MG63 (cell line): ENCODE measurements around the gene TMEM119. TPM values are rescaled to one million over a fixed set of nuclear protein-coding genes. Genes with fewer than 3 reads are reported as not detected.
"Not testable (repeated sequence)": the region's sequence is repeated elsewhere in the genome, so short reads cannot be mapped to it uniquely, and the experiment has no call there.

Experiments used
- DNase-seq: peaks from one replicate; pipeline ENCODE4 v3.0.0-alpha.2; 2020
- H3K27me3 ChIP-seq: fragments of 250-450 bp; sonication (Bioruptor Pico); 2 replicates; pipeline ENCODE4 v1.5.1; 2020; ENCODE audit warnings: mild to moderate bottlenecking, moderate library complexity
- H3K36me3 ChIP-seq: fragments of 250-450 bp; sonication (Bioruptor Pico); 2 replicates; pipeline ENCODE4 v1.5.1; 2020; ENCODE audit warnings: mild to moderate bottlenecking, moderate library complexity
- H3K4me3 ChIP-seq: fragments of 250-450 bp; sonication (Bioruptor Pico); 2 replicates; pipeline ENCODE4 v1.5.1; 2020; ENCODE audit warnings: mild to moderate bottlenecking, moderate library complexity
- H3K9me3 ChIP-seq: fragments of 250-450 bp; sonication (Bioruptor Pico); 2 replicates; pipeline ENCODE4 v1.5.1; 2020; ENCODE audit warnings: mild to moderate bottlenecking, moderate library complexity
- total RNA-seq: library from RNA; depleted of rRNA; stranded (reverse); fragments of >200 nt; shearing (Covaris generic); gene quantifications from 2 replicates; pipeline ENCODE4 v1.2.3, GENCODE V29; 2014; ENCODE audit warnings: low replicate concordance

The TMEM119 gene
- total RNA-seq, 1 experiment from 2014 or later: 31.2 TPM

GRCh38 chr12:108622421-108622820, 24.5 kb upstream of the TMEM119 start:
- no peak for DNase-seq
- Histone ChIP-seq H3K36me3 (no peaks in the 10 kb centered on the region), H3K9me3 (no peaks in the 10 kb centered on the region), H3K27me3 (no peaks in the 10 kb centered on the region), H3K4me3 (no peak overlapping the region)

- H3K4me3 ChIP-seq: no peak overlapping the region
- DNase-seq: no peak
- no peaks in the 10 kb centered on the region for H3K27me3 ChIP-seq
- H3K36me3 ChIP-seq: no peaks in the 10 kb centered on the region
- no peaks in the 10 kb centered on the region for H3K9me3 ChIP-seq
Observed at GRCh38 chr12:108621161-108621560, 23.3 kb upstream of the TMEM119 start.

DNA sequence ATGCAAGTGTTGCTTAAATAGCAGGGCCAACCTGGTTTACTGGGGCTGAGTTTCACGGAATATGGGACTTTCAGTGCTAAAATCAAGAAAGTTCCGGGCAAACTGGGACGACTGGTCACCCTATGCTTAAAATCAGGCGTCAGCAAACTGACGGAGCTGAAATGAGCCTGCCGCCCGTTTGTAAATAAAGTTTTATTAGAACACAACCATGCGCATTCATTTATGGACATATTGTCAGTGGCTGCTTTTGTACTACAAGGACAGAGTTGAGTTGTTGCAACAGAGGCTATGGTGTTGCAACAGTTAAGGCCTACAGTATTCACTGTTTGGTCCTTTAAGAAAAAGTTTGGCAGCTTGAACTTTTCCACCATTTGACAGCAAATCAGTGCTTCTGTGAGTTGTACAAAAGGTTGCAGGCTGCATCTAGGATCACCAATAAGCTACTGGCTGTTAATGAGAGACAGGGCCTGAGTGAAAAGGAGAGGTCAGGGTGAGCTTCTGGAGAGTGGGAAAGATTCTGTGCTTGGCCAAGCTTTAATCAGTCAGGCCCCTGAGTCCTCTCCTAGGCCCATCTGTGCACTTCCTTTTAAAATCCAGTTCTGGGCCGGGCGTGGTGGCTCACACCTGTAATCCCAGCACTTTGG, 22.5 kb upstream of the TMEM119 start:
- H3K36me3 ChIP-seq: no peaks in the 10 kb centered on the region
- DNase-seq: no peak
- H3K9me3 ChIP-seq: 0 out of 2 replicates have a peak, but pooled peaks cover 4% of the 10 kb centered on the region
- no peaks in the 10 kb centered on the region for H3K27me3 ChIP-seq
- H3K4me3 ChIP-seq: no peak overlapping the region

- H3K36me3 ChIP-seq: no peaks in the 10 kb centered on the region
- H3K9me3 ChIP-seq: 0 out of 2 replicates have a peak, but pooled peaks cover 4% of the 10 kb centered on the region
- DNase-seq: no peak
- no peak overlapping the region for H3K4me3 ChIP-seq
- no peaks in the 10 kb centered on the region for H3K27me3 ChIP-seq
Observed at GRCh38 chr12:108619369-108620160, 21.7 kb upstream of the TMEM119 start.

- not testable (repeated sequence) for DNase-seq, H3K27me3 ChIP-seq, H3K9me3 ChIP-seq
Observed at GRCh38 chr12:108618953-108619274, 21.0 kb upstream of the TMEM119 start.

GRCh38 chr12:108618079-108618952, 20.4 kb upstream of the TMEM119 start:
- no peaks in the 10 kb centered on the region for H3K36me3 ChIP-seq
- no peaks in the 10 kb centered on the region for H3K27me3 ChIP-seq
- 0 out of 2 replicates have a peak, but pooled peaks cover 4% of the 10 kb centered on the region for H3K9me3 ChIP-seq
- H3K4me3 ChIP-seq: no peak overlapping the region
- peak; percentile 76 for DNase-seq

More at GRCh38 chr12:108618953-108619274, 21.0 kb upstream of the TMEM119 start:
- not testable (repeated sequence) for H3K36me3 ChIP-seq, H3K4me3 ChIP-seq

DNA sequence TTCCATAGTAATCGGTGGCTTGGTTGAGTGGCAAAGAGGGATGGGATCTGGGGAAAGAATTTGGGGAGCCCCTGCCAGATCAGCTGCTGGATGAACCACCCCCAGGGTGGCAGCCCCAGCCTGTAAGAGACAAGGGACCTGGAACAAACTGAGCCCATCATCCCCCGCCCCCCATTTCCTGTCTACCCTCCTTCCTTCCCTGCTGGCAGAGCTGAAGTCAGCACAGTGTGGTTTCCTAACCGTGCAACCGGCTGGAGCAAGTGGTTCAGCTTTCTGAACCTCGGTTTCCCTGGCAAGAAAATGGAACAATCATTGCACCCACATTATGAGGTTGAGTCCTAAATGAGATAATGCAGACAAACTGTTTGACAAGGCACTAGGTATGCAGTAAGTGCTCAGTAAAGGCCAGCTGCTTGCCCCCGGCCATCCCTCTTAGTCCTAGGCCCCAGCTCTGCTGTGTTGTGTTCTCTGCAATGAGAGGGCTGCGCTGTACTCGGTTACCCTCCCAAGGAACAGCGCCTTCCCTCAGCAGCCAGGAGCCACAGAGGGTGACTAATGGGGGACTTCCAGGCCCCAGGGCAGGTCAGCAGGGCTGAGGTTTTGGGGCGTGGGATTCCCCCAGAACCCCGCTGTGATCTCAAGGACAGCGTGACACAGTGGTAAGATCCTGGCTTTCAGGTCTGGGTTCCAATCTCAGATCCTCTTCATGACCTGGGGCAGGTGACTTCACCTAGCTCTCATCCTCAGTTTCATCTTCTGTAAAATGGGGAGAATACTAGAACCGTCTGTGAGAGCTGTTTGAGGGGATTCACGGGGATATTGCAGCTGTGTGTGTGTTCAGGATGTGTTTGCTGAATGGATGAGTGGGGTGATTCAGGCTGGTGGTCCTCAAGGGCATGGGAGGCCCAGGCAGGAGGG, 19.3 kb upstream of the TMEM119 start:
- Histone ChIP-seq H3K27me3 (no peaks in the 10 kb centered on the region), H3K36me3 (no peaks in the 10 kb centered on the region), H3K4me3 (no peak overlapping the region), H3K9me3 (0 out of 2 replicates have a peak, but pooled peaks cover 4% of the 10 kb centered on the region)
- DNase-seq: peak; percentile 49

- no peak for DNase-seq
- H3K9me3 ChIP-seq: 0 out of 2 replicates have a peak, but pooled peaks cover 4% of the 10 kb centered on the region
- no peak overlapping the region for H3K4me3 ChIP-seq
- no peaks in the 10 kb centered on the region for H3K27me3 ChIP-seq
- no peaks in the 10 kb centered on the region for H3K36me3 ChIP-seq
Observed at GRCh38 chr12:108616359-108616758, 18.5 kb upstream of the TMEM119 start.

- Histone ChIP-seq H3K9me3 (0 out of 2 replicates have a peak, but pooled peaks cover 4% of the 10 kb centered on the region), H3K27me3 (no peaks in the 10 kb centered on the region), H3K36me3 (no peaks in the 10 kb centered on the region), H3K4me3 (no peak overlapping the region)
- no peak for DNase-seq
Observed at GRCh38 chr12:108615918-108616317, 18.0 kb upstream of the TMEM119 start.

DNA sequence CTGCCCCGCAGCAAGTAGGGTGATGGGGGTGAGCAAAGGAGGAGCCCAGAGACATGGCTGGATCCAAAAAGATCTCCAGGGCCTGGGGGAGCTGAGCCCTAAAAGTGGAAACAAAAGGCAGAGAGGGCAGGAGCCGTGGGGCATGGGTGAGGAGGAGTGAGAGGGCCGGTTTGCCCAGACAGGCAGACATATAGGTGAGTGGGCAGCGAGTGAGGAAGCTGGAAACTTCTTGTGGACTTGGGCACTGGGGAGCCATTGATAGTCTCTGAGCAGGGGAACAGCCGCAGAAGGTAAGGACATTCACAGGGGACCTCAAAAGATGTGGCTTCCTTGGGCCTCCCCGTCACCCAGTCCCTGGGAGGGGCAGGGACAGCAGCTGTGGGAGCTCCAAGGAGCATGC, 16.8 kb upstream of the TMEM119 start:
- Histone ChIP-seq H3K4me3 (no peak overlapping the region), H3K36me3 (no peaks in the 10 kb centered on the region), H3K9me3 (0 out of 2 replicates have a peak, but pooled peaks cover 4% of the 10 kb centered on the region), H3K27me3 (no peaks in the 10 kb centered on the region)
- no peak for DNase-seq

DNA sequence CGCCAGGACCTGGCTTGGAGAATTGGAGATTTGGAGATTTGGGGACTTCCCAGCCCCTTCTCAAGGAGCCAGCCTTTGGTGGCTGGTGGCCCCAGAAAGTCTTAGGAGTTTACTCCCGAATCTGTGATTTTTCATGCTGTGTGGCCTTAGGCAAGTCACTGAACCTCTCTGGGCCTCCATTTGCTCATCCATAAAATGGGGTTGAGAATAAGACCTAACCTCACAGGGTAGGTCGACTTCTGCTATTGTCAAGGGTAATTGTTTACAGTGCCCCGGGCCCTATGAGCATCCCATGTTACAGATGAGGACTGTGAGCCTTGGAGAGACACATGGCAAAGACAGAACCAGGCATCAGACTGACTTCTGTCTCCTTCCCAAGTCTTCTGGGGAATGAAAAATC, 16.2 kb upstream of the TMEM119 start:
- H3K4me3 ChIP-seq: no peak overlapping the region
- H3K36me3 ChIP-seq: no peaks in the 10 kb centered on the region
- no peaks in the 10 kb centered on the region for H3K27me3 ChIP-seq
- no peak for DNase-seq
- 0 out of 2 replicates have a peak, but pooled peaks cover 4% of the 10 kb centered on the region for H3K9me3 ChIP-seq

DNA sequence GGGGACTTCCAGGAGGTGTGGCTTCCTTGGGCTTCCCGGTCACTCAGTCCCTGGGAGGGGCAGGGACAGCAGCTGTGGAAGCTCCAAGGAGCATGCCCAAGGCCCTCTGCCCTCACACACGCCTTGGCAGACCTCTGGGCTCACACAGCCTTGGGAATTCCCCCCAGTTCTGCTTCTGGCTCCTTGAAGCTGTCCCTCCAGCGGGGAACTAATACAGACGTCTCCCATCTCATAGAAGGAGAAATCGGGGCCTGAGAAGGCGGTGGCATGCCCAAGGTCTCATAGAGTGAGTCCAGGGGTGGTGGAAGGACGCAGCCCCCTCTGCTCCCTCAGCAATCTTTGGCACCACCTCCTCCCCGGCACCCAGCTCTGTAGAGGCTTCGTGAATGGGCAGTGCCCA, 15.7 kb upstream of the TMEM119 start:
- Histone ChIP-seq H3K27me3 (no peaks in the 10 kb centered on the region), H3K36me3 (no peaks in the 10 kb centered on the region), H3K4me3 (no peak overlapping the region), H3K9me3 (0 out of 2 replicates have a peak, but pooled peaks cover 4% of the 10 kb centered on the region)
- DNase-seq: peak; percentile 74

- no peaks in the 10 kb centered on the region for H3K27me3 ChIP-seq
- no peak overlapping the region for H3K4me3 ChIP-seq
- no peak for DNase-seq
- H3K36me3 ChIP-seq: no peaks in the 10 kb centered on the region
- 0 out of 2 replicates have a peak, but pooled peaks cover 4% of the 10 kb centered on the region for H3K9me3 ChIP-seq
Observed at GRCh38 chr12:108612788-108613282, 15.0 kb upstream of the TMEM119 start.

- no peak overlapping the region for H3K4me3 ChIP-seq
Observed at GRCh38 chr12:108611884-108612415, 14.1 kb upstream of the TMEM119 start.

DNA sequence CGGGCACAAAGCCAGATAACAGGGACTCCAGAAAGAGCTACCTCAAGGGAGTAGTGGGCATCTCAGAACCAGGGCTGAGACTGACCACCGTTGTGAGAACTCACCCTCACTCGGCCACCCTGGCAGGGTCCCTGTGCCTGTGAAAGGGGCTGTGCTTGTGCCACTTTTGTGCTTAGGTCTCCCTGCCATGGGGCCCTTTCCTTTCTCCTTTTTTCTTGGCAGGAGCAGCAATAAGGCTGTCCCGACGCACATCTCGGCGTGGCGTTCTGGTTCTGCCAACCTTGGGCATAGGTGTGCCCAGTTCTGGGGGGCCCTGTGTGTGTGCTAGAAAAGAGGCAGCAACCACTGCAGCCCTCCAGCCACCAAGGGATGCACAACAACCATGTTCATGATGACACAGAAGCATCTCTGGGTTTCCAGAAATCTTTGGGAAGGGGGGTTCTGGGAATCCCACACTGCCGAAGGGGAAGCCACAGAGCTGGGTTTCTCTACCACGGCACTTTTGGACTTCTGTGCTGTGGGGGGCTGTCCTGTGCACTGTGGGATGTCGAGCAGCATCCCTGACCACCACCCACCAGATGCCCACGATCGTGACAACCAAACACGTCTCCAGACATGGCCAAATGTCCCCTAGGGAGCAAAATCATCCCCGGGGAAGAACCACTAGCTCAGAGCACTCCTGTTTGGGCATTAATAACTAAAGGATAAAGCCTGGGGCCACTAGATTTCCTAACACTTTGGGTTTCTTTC, 13.1 kb upstream of the TMEM119 start:
- Histone ChIP-seq H3K36me3 (no peaks in the 10 kb centered on the region), H3K9me3 (0 out of 2 replicates have a peak, but pooled peaks cover 4% of the 10 kb centered on the region), H3K4me3 (no peak overlapping the region), H3K27me3 (no peaks in the 10 kb centered on the region)
- DNase-seq: no peak

More at GRCh38 chr12:108611884-108612415, 14.1 kb upstream of the TMEM119 start:
- H3K36me3 ChIP-seq: no peaks in the 10 kb centered on the region
- peak; percentile 88 for DNase-seq
- no peaks in the 10 kb centered on the region for H3K27me3 ChIP-seq
- 0 out of 2 replicates have a peak, but pooled peaks cover 4% of the 10 kb centered on the region for H3K9me3 ChIP-seq
